H9 (cell line): ENCODE results near the gene ARPC2. TPM values are rescaled to one million over a fixed set of nuclear protein-coding genes. Genes with fewer than 3 reads are reported as not detected.

Experiments used
- DNase-seq: peaks from one replicate; pipeline ENCODE4 v3.0.0-alpha.2; 2017
- H2AFZ ChIP-seq: one replicate; pipeline ENCODE4 v1.6.1; 2013; ENCODE audit warnings: mild to moderate bottlenecking, low read length, control low read depth, moderate library complexity
- H2AK5ac ChIP-seq: 2 replicates; pipeline ENCODE4 v1.6.1; 2013; ENCODE audit warnings: low read length, control low read depth, mixed read lengths; ENCODE audit not compliant: insufficient read length
- H2BK120ac ChIP-seq: one replicate; pipeline ENCODE4 v1.6.1; 2013; ENCODE audit warnings: low read depth, mild to moderate bottlenecking, low read length, control low read depth, inconsistent platforms; ENCODE audit not compliant: poor library complexity, severe bottlenecking
- H2BK12ac ChIP-seq: 2 replicates; pipeline ENCODE4 v1.6.1; 2013; ENCODE audit warnings: low read length, control low read depth, mixed read lengths, low read depth; ENCODE audit not compliant: insufficient read length
- H2BK15ac ChIP-seq: 2 replicates; pipeline ENCODE4 v1.6.1; 2013; ENCODE audit warnings: low read depth, low read length, control low read depth
- H2BK20ac ChIP-seq: one replicate; pipeline ENCODE4 v1.6.1; 2013; ENCODE audit warnings: low read depth, mild to moderate bottlenecking, low read length, control low read depth, inconsistent platforms; ENCODE audit not compliant: poor library complexity, severe bottlenecking
- H2BK5ac ChIP-seq: 2 replicates; pipeline ENCODE4 v1.6.1; 2013; ENCODE audit warnings: low read length, control low read depth, mixed read lengths; ENCODE audit not compliant: insufficient read length
- H3K14ac ChIP-seq: 2 replicates; pipeline ENCODE4 v1.6.1; 2013; ENCODE audit warnings: low read length, control low read depth; ENCODE audit not compliant: insufficient read depth
- H3K18ac ChIP-seq: 2 replicates; pipeline ENCODE4 v1.6.1; 2013; ENCODE audit warnings: low read depth, mild to moderate bottlenecking, mixed read lengths, low read length, control low read depth; ENCODE audit not compliant: insufficient read length
- H3K23ac ChIP-seq: 2 replicates; pipeline ENCODE4 v1.6.1; 2013; ENCODE audit warnings: low read length, control low read depth, mixed read lengths, low read depth; ENCODE audit not compliant: insufficient read length
- H3K23me2 ChIP-seq: 2 replicates; pipeline ENCODE4 v1.6.1; 2013; ENCODE audit warnings: low read depth, mild to moderate bottlenecking, mixed read lengths, low read length, control low read depth; ENCODE audit not compliant: insufficient read length, poor library complexity, severe bottlenecking
- H3K27ac ChIP-seq: 2 replicates; pipeline ENCODE4 v1.5.1; 2013; ENCODE audit warnings: low read length, control low read depth, mixed read lengths, low read depth; ENCODE audit not compliant: insufficient read length
- H3K27me3 ChIP-seq: 2 replicates; pipeline ENCODE4 v1.6.1; 2013; ENCODE audit warnings: low read length, control low read depth, inconsistent platforms; ENCODE audit not compliant: insufficient read depth
- H3K4ac ChIP-seq: 2 replicates; pipeline ENCODE4 v1.6.1; 2013; ENCODE audit warnings: low read depth, mild to moderate bottlenecking, control low read depth, inconsistent platforms, low read length, moderate library complexity
- H3K4me1 ChIP-seq: 2 replicates; pipeline ENCODE4 v1.6.1; 2013; ENCODE audit warnings: low read length, control low read depth, inconsistent platforms; ENCODE audit not compliant: insufficient read depth
- H3K4me2 ChIP-seq: 2 replicates; pipeline ENCODE4 v1.6.1; 2013; ENCODE audit warnings: low read length, control low read depth, mixed read lengths; ENCODE audit not compliant: insufficient read length, insufficient read depth
- H3K56ac ChIP-seq: 2 replicates; pipeline ENCODE4 v1.6.1; 2013; ENCODE audit warnings: low read depth, mild to moderate bottlenecking, mixed read lengths, low read length, control low read depth; ENCODE audit not compliant: insufficient read length
- H3K79me1 ChIP-seq: 2 replicates; pipeline ENCODE4 v1.6.1; 2013; ENCODE audit warnings: low read depth, mild to moderate bottlenecking, moderate library complexity, low read length, control low read depth, inconsistent platforms; ENCODE audit not compliant: insufficient read depth, poor library complexity, severe bottlenecking
- H3K79me2 ChIP-seq: 2 replicates; pipeline ENCODE4 v1.6.1; 2013; ENCODE audit warnings: low read length, control low read depth, inconsistent platforms; ENCODE audit not compliant: insufficient read depth
- H3K9ac ChIP-seq: 2 replicates; pipeline ENCODE4 v1.6.1; 2013; ENCODE audit warnings: low read length, control low read depth, mixed read lengths; ENCODE audit not compliant: insufficient read length; ENCODE audit errors: extremely low read depth
- H3K9me3 ChIP-seq: one replicate; pipeline ENCODE4 v1.6.1; 2013; ENCODE audit warnings: low read depth, low read length, inconsistent platforms; ENCODE audit not compliant: control insufficient read depth
- H3T11ph ChIP-seq: one replicate; pipeline ENCODE4 v1.6.1; 2013; ENCODE audit warnings: mild to moderate bottlenecking, low read length, control low read depth, inconsistent platforms
- H4K20me1 ChIP-seq: one replicate; pipeline ENCODE4 v1.6.1; 2013; ENCODE audit not compliant: control insufficient read depth, insufficient read length, insufficient read depth
- H4K5ac ChIP-seq: 2 replicates; pipeline ENCODE4 v1.6.1; 2013; ENCODE audit warnings: low read depth, mild to moderate bottlenecking, mixed read lengths, low read length, control low read depth; ENCODE audit not compliant: insufficient read length
- H4K8ac ChIP-seq: replicated peaks from 2 replicates; pipeline ENCODE4 v1.6.1; 2013; ENCODE audit warnings: low read length, control low read depth, mixed read lengths, low read depth; ENCODE audit not compliant: insufficient read length
- H4K91ac ChIP-seq: 2 replicates; pipeline ENCODE4 v1.6.1; 2013; ENCODE audit warnings: low read depth, mild to moderate bottlenecking, moderate library complexity, mixed read lengths, low read length, control low read depth; ENCODE audit not compliant: insufficient read length
- H3K27ac Mint-ChIP-seq, 3 experiments: 2 replicates in 2 of 3; 3 replicates in 1 of 3; pipeline ENCODE4 v1.8.0; 2020 to 2021; ENCODE audit warnings: mixed read lengths in 3 of 3, mild to moderate bottlenecking in 1 of 3, moderate library complexity in 1 of 3
- H3K27me3 Mint-ChIP-seq: 2 replicates; pipeline ENCODE4 v1.8.0; 2021; ENCODE audit warnings: low read depth, mild to moderate bottlenecking, moderate library complexity, mixed read lengths
- H3K36me3 Mint-ChIP-seq, 3 experiments: 2 replicates in 2 of 3; 3 replicates in 1 of 3; pipeline ENCODE4 v1.8.0; 2020 to 2021; ENCODE audit warnings: low read depth in 3 of 3, mixed read lengths in 3 of 3; ENCODE audit not compliant: insufficient read depth in 1 of 3
- H3K4me1 Mint-ChIP-seq, 2 experiments: 2 replicates each; pipeline ENCODE4 v1.8.0; 2020; ENCODE audit warnings: mixed read lengths in 2 of 2
- H3K4me3 Mint-ChIP-seq, 2 experiments: 2 replicates in 1 of 2; 3 replicates in 1 of 2; pipeline ENCODE4 v1.8.0; 2020 to 2021; ENCODE audit warnings: mild to moderate bottlenecking in 2 of 2, mixed read lengths in 2 of 2, moderate library complexity in 1 of 2
- H3K9me3 Mint-ChIP-seq, 2 experiments: 2 replicates in 1 of 2; 3 replicates in 1 of 2; pipeline ENCODE4 v1.8.0; 2020; ENCODE audit warnings: mild to moderate bottlenecking in 2 of 2, mixed read lengths in 2 of 2, moderate library complexity in 1 of 2
- WGBS: extraction: QIAGEN DNeasy Blood & Tissue Kit; methylation state at CpG from one replicate; pipeline ENCODE4 v1.1.7; 2013; ENCODE audit warnings: missing lambda C conversion rate, low lambda C conversion rate, mixed read lengths; ENCODE audit not compliant: insufficient read length; ENCODE audit errors: extremely low coverage; 5-methylcytosine and 5-hydroxymethylcytosine counted together
- total RNA-seq: library from RNA; stranded (reverse); gene quantifications from 2 replicates; pipeline ENCODE4 v1.2.1, GENCODE V29; 2021
- TF ChIP-seq, protein P1 (sequence below): fragments of 200-600 bp; sonication (generic); conservative IDR thresholded peaks from 3 replicates; pipeline ENCODE4 v1.8.0; 2021; ENCODE audit warnings: antibody characterized with exemption, mild to moderate bottlenecking

Gene ARPC2
- total RNA-seq, 1 experiment from 2014 or later, result 197 TPM

GRCh38 chr2:218296847-218297246 is 79.9 kb downstream of the ARPC2 start:
- H3K14ac ChIP-seq, result no peak overlapping the region
- no peak overlapping the region for H3K23ac ChIP-seq
- no peak overlapping the region for H3K27ac ChIP-seq
- H2AFZ ChIP-seq, result no peak overlapping the region
- H3K27me3 ChIP-seq, result no peaks in the 10 kb centered on the region
- H2AK5ac ChIP-seq, result no peak overlapping the region
- Mint-ChIP-seq H3K4me1 (peaks cover 31 to 36% of the 10 kb centered on the region in 2 experiments), H3K4me3 (no peak overlapping the region), H3K27ac (peak overlapping the region in 1 of 3 experiments; percentile 56; a peak in 1 of 7 replicates), H3K9me3 (no peaks in the 10 kb centered on the region), H3K36me3 (no peaks in the 10 kb centered on the region), H3K27me3 (no peaks in the 10 kb centered on the region; the same call in 1 of the 2 replicates)
- H3K9ac ChIP-seq, result no peak overlapping the region
- no peak overlapping the region for H2BK120ac ChIP-seq
- H3K4me1 ChIP-seq, result 0 out of 2 replicates have a peak, but pooled peaks cover 2% of the 10 kb centered on the region
- H4K91ac ChIP-seq, result no peak overlapping the region
- no peak overlapping the region for H2BK5ac ChIP-seq
- H3K79me1 ChIP-seq, result no peaks in the 10 kb centered on the region
- H3K4me2 ChIP-seq, result no peak overlapping the region
- TF ChIP-seq, protein P1, sequence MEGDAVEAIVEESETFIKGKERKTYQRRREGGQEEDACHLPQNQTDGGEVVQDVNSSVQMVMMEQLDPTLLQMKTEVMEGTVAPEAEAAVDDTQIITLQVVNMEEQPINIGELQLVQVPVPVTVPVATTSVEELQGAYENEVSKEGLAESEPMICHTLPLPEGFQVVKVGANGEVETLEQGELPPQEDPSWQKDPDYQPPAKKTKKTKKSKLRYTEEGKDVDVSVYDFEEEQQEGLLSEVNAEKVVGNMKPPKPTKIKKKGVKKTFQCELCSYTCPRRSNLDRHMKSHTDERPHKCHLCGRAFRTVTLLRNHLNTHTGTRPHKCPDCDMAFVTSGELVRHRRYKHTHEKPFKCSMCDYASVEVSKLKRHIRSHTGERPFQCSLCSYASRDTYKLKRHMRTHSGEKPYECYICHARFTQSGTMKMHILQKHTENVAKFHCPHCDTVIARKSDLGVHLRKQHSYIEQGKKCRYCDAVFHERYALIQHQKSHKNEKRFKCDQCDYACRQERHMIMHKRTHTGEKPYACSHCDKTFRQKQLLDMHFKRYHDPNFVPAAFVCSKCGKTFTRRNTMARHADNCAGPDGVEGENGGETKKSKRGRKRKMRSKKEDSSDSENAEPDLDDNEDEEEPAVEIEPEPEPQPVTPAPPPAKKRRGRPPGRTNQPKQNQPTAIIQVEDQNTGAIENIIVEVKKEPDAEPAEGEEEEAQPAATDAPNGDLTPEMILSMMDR, result peak; percentile 31; the same call in 2 of the 3 replicates
- H4K20me1 ChIP-seq, result no peaks in the 10 kb centered on the region
- peaks cover 3% of the 10 kb centered on the region for H3K23me2 ChIP-seq
- no peak overlapping the region for H3K56ac ChIP-seq
- no peak for DNase-seq
- H4K8ac ChIP-seq, result no peak overlapping the region
- no peak overlapping the region for H2BK20ac ChIP-seq
- WGBS, result no CpG with 5 or more reads among the region's 7 CpGs
- H2BK12ac ChIP-seq, result no peak overlapping the region
- H3K18ac ChIP-seq, result no peak overlapping the region
- no peak overlapping the region for H4K5ac ChIP-seq
- no peaks in the 10 kb centered on the region for H3K79me2 ChIP-seq
- no peak overlapping the region for H3K4ac ChIP-seq
- no peak overlapping the region for H2BK15ac ChIP-seq
- H3T11ph ChIP-seq, result no peak overlapping the region
- H3K9me3 ChIP-seq, result no peaks in the 10 kb centered on the region
